Mesothelial cell of epicardium (in vitro differentiated cells): ENCODE measurements around the gene POLD3. TPM values are rescaled to one million over a fixed set of nuclear protein-coding genes. Genes with fewer than 3 reads are reported as not detected.

ENCODE experiments used
- DNase-seq, 2 experiments: peaks; one replicate each; pipeline ENCODE4 v3.0.0; 2021; ENCODE audit warnings: low spot score in 2 of 2; ENCODE audit not compliant: unreplicated experiment in 2 of 2
- H3K27ac Mint-ChIP-seq: 2 replicates; pipeline ENCODE4 v1.8.0; 2021; ENCODE audit warnings: mixed read lengths
- H3K27me3 Mint-ChIP-seq: 2 replicates; pipeline ENCODE4 v1.8.0; 2021; ENCODE audit warnings: low read depth, mixed read lengths
- H3K36me3 Mint-ChIP-seq: 2 replicates; pipeline ENCODE4 v1.8.0; 2021; ENCODE audit warnings: mixed read lengths
- H3K4me1 Mint-ChIP-seq: 2 replicates; pipeline ENCODE4 v1.8.0; 2021; ENCODE audit warnings: mixed read lengths
- H3K4me3 Mint-ChIP-seq: 2 replicates; pipeline ENCODE4 v1.8.0; 2021; ENCODE audit warnings: mild to moderate bottlenecking, moderate library complexity, mixed read lengths
- H3K9me3 Mint-ChIP-seq: 2 replicates; pipeline ENCODE4 v1.8.0; 2021; ENCODE audit warnings: mixed read lengths
- total RNA-seq: library from RNA; stranded (reverse); gene quantifications from 3 replicates; pipeline ENCODE4 v1.2.1, GENCODE V29; 2021
- TF ChIP-seq, protein P1 (sequence below): fragments of 200-600 bp; sonication (generic); IDR thresholded peaks from one replicate; pipeline ENCODE4 v1.5.0; 2021; ENCODE audit warnings: antibody characterized with exemption; ENCODE audit not compliant: unreplicated experiment

POLD3 gene
- total RNA-seq, 1 donor from 2014 or later, result 21.7 TPM

- no peak for DNase-seq
- Mint-ChIP-seq H3K4me3 (no peak overlapping the region), H3K9me3 (no peaks in the 10 kb centered on the region), H3K27ac (no peak overlapping the region), H3K27me3 (no peaks in the 10 kb centered on the region), H3K4me1 (no peaks in the 10 kb centered on the region), H3K36me3 (no peaks in the 10 kb centered on the region)
- TF ChIP-seq, protein P1, sequence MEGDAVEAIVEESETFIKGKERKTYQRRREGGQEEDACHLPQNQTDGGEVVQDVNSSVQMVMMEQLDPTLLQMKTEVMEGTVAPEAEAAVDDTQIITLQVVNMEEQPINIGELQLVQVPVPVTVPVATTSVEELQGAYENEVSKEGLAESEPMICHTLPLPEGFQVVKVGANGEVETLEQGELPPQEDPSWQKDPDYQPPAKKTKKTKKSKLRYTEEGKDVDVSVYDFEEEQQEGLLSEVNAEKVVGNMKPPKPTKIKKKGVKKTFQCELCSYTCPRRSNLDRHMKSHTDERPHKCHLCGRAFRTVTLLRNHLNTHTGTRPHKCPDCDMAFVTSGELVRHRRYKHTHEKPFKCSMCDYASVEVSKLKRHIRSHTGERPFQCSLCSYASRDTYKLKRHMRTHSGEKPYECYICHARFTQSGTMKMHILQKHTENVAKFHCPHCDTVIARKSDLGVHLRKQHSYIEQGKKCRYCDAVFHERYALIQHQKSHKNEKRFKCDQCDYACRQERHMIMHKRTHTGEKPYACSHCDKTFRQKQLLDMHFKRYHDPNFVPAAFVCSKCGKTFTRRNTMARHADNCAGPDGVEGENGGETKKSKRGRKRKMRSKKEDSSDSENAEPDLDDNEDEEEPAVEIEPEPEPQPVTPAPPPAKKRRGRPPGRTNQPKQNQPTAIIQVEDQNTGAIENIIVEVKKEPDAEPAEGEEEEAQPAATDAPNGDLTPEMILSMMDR, result peak; percentile 62
Observed at GRCh38 chr11:74570266-74571061, 21.9 kb upstream of the POLD3 start.

- no peaks in the 10 kb centered on the region for H3K9me3 Mint-ChIP-seq
- H3K4me1 Mint-ChIP-seq, result no peaks in the 10 kb centered on the region
- TF ChIP-seq, protein P1, result no peak
- DNase-seq, result no peak
- no peaks in the 10 kb centered on the region for H3K36me3 Mint-ChIP-seq
- no peak overlapping the region for H3K4me3 Mint-ChIP-seq
- H3K27me3 Mint-ChIP-seq, result no peaks in the 10 kb centered on the region
- no peak overlapping the region for H3K27ac Mint-ChIP-seq
Observed at GRCh38 chr11:74571062-74571399, 21.4 kb upstream of the POLD3 start.

DNA sequence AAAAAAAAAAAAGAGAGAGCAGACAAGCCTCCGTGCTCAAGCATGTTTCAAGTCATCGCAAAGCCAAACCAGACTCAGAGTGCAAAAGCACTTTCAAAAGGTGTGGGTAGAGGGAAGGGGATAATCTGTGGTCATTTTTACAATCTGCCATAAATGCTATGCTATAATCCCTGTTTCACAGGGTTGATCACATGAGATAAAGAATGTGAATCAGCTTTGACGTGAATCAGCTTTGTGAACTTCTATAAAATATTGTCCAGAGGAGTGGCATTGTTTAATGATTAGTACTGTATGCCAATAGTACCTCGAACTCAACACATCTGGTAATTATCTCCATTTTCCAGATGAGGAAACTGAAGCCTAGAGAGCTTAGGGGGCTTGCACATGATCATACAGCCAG is 20.0 kb upstream of the POLD3 start:
- TF ChIP-seq, protein P1, result no peak
- H3K36me3 Mint-ChIP-seq, result no peaks in the 10 kb centered on the region
- H3K4me1 Mint-ChIP-seq, result no peaks in the 10 kb centered on the region
- no peaks in the 10 kb centered on the region for H3K9me3 Mint-ChIP-seq
- no peak overlapping the region for H3K27ac Mint-ChIP-seq
- no peaks in the 10 kb centered on the region for H3K27me3 Mint-ChIP-seq
- no peak overlapping the region for H3K4me3 Mint-ChIP-seq
- DNase-seq, result no peak

GRCh38 chr11:74574563-74574962 is 17.8 kb upstream of the POLD3 start:
- H3K4me3 Mint-ChIP-seq, result no peak overlapping the region
- TF ChIP-seq, protein P1, result no peak
- no peaks in the 10 kb centered on the region for H3K36me3 Mint-ChIP-seq
- no peak for DNase-seq
- H3K4me1 Mint-ChIP-seq, result peaks cover 4% of the 10 kb centered on the region
- no peaks in the 10 kb centered on the region for H3K27me3 Mint-ChIP-seq
- no peak overlapping the region for H3K27ac Mint-ChIP-seq
- no peaks in the 10 kb centered on the region for H3K9me3 Mint-ChIP-seq

DNA sequence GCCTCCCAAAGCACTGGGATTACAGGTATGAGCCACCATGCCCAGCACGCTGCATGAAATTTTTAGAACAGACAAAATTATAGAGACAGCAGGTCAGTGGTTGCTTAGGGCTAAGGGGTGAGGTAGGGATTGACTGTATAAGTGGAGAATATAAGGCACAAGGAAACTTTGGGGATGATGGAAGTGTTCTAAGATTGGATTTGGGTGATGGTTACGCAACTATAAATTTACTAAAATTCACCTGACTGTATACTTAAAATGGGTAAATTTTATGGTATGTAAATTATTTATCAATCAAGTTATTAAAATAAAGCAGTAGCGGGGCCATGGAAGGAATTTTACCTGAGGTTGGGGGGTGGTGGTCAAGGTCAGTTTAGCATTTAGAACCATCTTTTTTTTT is 16.4 kb upstream of the POLD3 start:
- H3K4me3 Mint-ChIP-seq, result no peak overlapping the region
- no peak overlapping the region for H3K27ac Mint-ChIP-seq
- H3K36me3 Mint-ChIP-seq, result no peaks in the 10 kb centered on the region
- H3K4me1 Mint-ChIP-seq, result peaks cover 4% of the 10 kb centered on the region
- TF ChIP-seq, protein P1, result no peak
- no peak for DNase-seq
- H3K27me3 Mint-ChIP-seq, result no peaks in the 10 kb centered on the region
- H3K9me3 Mint-ChIP-seq, result no peaks in the 10 kb centered on the region
